GM21737 (cell line): ENCODE results near the gene AUP1.

Source experiments
- ATAC-seq: cut with Tn5 transposase; IDR thresholded peaks from one replicate; pipeline ENCODE4 v1.9.1; 2021; ENCODE audit warnings: mild to moderate bottlenecking, moderate library complexity; ENCODE audit not compliant: unreplicated experiment

Gene AUP1

DNA sequence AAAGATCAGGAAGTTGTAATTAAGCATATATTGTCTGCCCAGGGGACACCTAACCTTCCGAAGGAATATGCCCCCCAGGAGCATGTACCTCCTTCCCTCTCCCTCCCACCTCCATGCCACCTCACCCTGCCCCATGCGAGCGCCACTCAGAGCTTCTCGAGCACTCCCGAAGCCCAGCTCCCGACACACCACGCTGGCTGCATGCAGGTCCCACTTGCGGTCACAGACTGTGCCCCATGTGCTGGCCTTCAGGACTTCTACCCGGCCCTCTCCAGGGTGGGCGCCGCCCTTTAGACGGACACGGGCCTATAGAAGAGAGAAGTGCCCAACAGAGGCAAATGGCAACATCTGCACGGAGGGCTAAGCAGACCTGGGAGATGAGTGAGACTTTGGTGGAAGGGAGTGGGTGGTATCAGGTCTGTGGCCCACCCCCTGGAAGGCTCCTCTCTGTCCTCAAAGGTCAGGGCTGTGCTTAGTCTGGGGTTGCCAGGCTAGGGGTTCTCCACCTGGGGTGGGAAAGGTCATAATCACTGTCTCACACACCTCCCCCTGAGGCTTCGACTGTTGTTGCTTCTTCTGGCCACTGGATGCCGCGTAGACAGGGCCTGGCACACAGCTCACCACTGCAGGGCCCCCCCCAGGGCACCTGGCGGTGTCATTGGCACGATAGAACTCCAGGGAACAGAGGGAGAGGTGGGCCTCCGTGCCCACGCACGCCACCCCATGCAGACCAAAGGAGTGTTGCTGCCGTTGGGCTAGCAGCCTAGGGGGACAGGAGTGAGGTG, 6.9 kb upstream of the AUP1 start:
- ATAC-seq: no peak

DNA sequence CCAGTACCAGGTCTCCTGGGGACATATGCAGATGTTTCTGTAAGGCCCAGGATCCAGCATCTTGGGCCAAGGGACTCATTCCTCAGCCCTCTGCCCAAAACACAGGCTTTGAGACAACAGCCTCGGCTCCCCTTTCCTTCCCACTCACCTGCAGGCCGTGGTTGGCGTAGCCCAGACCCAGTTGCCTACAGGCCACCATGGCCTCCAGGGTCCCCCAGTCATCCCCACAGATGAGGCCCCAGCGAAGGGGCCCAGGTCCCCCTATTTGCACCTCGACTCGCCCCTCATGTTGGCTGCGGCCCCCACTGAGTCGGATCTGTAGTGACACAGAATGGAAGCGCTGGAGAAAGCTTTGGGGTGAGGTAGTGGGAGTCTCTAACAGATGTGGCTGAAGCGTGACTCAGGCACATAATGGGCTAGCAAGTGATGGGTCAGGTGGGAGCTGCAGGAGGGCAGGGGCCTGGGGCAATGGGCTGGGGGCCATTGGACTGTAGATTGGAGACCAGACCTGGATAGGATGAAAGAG, 6.0 kb upstream of the AUP1 start:
- no peak for ATAC-seq

DNA sequence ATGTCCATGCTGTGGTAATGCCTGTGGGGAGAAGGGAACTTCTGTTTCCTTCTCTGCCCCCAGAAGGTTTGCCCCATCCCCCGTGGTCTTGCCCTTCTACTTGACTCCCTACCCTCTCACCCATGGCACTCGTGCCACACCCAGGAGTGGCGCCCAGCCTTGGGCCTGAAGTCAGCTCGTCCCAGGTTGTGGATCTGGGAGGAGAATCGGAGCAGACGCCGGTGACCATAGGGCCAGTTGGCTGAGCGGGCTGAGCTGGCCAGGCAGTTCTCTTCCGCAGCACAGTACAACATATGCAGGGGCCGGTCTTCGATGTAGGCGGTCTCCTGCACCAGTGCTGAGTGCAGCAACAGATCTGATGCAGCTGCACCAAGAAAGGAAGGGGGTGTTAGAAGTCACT, 4.9 kb upstream of the AUP1 start:
- no peak for ATAC-seq

DNA sequence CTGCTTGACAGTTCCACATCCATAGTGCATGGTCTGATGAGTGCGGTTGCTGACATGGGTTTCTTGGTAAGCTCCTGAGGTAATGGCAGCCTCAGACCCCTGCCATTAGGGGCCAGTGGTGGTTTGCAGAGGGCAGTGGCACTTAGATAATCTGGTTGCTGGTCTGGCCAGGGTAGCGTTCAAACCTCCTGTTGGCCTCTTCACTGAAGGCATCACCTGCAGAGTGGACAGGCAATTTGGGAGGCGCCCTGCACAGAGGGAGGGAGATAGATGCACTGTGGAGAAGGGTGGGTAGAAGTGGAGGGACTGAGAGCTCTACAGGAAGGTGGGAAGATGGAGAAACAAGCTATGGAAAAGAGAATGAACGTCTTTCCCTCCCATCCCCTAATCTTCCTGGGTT, 4.0 kb upstream of the AUP1 start:
- no peak for ATAC-seq

DNA sequence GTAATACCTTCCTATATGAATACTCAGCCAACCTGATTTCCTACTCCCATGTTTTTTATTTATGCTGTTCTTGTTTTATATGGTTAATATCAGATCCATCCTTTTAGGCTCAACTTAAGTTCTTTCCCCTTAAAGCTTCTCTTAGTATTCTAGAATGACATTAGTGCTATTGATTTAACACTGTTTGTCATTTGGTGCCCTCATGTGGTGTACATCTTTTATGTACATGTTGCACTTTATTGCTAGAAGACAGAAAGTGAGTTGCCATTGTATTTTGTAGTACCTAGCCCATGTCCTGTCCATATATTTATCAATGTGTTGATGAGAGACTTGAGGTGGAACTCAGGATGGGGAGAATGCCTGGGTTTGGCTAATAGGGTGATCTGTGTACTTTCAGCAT, 2.7 kb upstream of the AUP1 start:
- no peak for ATAC-seq

DNA sequence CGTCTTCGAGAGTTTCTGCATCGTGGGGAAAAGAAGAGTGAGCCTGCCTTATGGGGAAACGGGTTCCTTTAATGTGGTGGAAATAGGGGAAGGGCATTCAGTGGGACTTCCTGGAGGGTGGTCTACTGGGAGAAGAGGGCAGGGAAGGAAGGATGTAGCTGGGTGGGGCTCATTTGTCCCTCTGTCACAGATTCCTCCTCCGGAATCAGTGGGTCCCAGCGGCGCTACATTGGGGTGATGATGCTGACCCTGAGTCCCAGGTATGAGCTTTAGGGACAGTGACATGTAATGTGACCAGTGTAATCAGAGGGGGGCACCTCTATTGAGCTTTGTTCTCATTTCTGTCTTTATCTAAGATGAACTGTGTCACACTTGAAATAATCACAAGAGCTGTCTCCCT, 2.2 kb upstream of the AUP1 start:
- no peak for ATAC-seq

DNA sequence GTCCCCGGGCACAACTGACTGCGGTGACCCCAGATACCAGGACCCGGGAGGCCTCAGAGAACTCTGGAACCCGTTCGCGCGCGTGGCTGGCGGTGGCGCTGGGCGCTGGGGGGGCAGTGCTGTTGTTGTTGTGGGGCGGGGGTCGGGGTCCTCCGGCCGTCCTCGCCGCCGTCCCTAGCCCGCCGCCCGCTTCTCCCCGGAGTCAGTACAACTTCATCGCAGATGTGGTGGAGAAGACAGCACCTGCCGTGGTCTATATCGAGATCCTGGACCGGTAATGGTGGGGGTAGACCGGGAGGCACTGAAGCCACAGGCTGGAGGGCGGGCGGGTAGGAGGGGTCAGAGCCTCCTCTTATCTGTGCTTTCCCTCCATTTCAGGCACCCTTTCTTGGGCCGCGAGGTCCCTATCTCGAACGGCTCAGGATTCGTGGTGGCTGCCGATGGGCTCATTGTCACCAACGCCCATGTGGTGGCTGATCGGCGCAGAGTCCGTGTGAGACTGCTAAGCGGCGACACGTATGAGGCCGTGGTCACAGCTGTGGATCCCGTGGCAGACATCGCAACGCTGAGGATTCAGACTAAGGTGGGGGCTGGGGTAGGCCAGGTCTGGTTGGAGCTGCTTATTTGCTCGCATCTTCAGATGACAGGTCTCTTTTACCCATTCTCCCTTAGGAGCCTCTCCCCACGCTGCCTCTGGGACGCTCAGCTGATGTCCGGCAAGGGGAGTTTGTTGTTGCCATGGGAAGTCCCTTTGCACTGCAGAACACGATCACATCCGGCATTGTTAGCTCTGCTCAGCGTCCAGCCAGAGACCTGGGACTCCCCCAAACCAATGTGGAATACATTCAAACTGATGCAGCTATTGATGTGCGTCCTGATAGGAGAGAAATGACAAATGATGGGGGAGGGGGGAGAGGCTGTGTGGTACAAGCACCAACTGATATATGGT, 1.0 kb upstream of the AUP1 start:
- peak; percentile 33 for ATAC-seq

DNA sequence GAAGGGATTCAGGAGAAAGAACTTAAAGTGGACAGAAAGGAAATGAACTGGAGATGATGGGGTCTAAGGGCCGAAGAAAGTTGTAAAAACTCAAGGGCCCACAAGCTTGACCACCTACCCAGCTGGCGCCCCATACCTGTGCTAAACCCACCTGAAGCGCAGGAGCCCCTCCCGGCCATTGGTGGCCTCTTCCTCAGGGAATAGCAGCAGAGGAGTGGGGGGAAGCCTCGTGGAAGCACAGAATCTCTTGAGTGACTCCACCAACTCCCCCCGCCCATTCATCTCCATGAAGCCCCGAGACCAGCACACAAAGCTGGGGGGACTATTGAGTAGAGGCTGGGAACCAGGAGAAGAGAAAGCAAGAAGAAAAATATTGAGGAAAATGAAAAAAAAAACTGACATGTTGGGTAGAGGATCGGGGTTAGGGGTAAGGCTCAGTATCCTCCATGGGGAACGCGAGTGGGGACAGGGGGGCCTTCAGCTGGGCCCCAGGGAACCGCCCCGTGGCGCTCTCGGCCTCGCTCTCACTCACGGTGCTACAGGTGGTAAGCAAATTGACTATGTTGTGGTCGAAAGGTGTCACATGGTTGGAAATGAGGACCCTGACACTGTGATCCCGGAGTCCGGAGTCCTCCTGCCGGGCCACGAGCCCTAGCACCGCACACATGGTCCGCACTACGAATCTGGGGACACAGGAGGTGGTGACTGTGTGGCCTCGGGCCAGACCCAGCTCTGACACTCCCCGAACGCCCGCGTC, 728 bp downstream of the AUP1 start:
- peak; percentile 5 for ATAC-seq

DNA sequence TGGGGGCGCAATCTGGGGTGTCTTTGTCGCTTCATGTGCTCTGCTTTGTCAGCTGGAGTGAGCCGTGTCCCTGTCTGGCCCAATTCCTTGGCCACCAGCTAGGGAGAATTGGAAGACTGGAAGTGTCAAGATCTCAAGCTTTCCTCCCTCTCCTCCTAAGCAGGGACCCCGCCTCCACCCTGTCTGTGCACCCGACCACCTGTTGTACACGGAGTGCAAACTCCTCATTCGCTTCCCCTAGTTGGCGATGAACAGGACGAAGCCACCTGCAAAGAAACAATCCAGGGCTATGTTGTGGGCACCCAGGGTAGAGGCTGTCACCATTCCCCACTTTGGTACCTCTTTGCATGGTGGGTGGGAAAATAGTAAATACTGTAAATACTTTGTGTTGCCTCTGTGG, 1.8 kb downstream of the AUP1 start:
- no peak for ATAC-seq

DNA sequence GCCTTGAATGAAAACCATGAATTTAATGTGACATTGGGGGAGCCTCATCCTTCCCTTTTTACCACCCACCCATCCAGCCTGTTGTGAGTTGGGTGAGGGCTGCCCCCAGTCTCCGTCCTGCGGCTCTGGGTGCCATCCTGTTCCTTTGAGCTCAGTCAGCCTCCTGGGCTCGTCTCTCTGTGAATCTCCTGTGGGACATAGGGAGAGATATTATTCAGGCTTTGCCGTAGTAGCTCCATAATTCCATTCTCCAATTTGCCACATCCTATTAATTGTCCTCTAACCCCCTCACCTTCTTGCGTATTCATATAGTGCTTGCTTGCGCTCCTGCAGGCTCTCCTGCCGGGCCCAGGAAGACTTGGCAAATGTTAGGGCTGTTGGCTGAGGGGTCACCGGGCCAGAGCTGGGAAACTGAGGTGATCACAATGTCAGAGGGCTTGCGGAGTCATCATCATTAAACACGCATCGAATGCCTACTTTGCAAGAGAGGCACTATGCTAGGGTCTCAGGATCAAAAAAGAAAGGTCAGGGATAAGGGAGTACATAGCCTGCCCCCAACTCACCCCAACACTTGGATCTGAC, 2.8 kb downstream of the AUP1 start:
- no peak for ATAC-seq

DNA sequence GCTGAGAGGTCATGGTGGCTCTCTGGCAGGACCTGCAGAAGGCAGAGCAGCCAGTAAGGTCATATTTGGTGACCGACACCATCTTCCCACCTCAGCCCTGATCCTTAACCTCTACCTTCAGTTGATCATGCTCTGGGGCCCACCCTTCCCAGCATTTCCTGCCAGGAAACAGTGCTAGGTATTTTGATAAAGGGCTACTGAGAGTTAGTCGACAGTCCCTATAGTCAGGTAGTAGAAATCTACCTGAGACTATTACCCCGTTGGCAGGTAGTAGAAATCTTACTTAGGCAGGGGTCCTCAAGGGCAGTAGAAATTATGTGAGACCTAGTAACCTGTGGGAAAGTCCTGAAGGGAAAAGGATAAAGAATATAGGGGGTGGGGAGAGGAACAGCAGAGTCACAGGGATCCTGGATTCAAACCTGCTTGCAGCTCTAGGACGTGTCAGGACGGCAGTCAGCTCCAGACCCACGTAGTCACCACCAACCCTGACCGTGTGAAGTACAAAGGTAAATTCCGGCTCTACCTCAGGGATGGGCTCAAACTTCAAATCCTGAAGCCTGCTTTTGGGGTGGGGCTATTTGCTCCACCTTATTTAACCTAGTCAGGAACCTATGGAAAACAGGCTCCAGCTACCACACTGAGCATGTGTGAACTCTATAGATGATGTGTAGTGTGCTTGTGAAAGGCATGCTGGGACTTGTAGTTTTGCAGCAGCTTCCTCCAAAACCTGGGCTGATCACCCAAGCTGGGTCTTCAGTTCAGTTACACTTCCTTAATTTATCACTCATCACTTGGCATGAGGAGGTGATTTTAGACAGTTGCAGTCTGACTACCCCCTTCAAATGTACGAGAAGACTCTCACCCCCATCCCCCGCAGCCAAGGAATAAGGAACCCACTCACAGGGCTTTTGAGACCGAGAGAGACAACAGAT, 3.5 kb downstream of the AUP1 start, which contains the start of gene DQX1:
Gene DQX1 (minus strand): TSS at position 515 of the 932 bp plus-strand sequence. CDS start 502 bp downstream, at position 13.
- no peak for ATAC-seq

DNA sequence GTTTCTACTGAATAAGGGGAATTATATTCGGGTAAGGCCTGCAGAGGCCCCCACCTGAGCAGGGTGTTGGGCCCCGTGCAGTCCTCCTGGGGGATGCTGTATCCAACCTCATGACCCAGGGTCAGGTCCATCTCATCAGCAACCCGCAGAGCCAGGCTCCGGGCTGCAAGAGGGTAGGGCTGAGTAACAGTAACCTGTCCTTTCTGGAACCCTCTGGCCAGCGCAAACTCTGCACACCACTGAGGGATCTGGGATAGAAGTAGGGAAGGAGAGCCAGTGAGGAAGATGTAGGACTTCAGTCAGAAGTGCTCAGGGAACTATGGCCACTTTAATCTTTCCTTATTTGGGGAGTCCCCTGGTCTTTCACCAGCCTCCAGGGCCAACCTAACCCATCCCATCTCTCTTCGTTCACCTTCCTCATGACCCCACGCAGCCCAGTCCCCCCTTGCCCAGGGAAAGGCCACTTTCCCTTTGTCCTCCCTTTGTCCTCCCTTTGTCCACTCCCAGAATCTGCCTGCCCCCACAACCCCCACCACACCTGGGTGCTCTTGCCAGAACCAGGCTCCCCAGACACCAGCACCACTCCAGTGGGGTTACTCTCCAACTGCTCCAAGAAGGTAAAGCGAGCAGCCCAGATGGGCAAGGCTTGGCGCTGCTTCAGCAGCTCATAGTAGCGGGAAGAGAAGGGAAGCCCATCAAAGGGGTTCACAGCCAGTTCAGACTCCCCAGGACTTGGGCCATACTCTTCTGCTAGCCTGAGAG, 4.4 kb downstream of the AUP1 start:
- no peak for ATAC-seq

DNA sequence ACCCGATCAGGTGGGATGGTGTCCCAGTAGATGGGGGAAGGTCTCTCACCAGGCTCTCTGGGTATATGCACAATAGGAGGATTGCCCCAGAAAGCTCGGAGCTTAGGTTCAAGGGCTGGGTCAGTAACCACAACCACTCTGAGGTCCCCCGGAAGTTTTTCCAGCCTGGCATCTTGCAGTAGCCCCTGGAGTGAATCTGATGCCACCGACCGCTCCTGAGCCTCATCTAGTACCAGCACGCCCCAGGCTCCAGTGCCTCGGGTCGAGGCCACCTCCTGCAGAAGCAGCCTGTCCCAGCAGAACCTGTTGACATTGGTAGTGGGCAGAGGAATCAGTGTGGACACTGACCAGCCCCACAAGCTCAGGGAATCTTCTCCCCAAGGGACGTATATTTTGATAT, 5.5 kb downstream of the AUP1 start:
- no peak for ATAC-seq

DNA sequence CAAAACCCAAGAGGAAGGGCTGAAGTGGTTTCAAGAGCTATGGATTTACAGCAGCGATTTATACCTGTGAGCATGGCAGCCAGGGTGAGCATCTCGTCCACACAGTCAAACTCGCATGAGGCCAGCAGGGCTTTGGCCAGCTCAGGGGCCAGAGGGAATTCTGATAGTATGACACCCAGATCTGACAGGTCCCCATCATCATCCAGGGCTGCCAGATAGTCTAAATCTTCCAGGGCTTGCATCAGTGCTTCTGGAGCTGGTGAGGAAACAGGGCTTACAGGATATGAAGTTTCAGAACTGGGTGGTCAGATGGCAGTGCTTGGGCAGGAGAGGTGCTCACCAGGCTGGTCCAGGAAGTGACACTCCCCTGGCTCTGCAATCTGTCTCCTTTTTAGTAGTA, 7.0 kb downstream of the AUP1 start:
- no peak for ATAC-seq

DNA sequence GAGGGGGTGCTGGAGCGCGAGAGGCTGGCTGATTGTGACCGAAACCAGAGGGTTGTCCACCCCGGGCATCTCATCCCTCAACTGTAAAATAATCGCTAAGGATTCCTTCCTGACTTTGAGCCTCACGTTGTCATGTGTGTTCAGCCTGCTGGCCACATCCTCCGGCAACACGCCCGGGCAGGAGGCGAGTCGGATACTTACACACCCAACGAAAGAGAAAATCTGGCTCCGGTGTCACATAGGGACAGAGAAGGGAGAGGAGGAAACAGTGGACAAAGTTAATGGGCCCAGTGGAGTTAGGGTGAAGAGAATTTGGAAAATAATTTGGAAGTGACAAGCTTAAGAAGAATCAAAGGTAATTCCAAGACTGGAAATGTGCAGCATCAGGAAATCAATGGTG, 12.9 kb downstream of the AUP1 start:
- no peak for ATAC-seq

DNA sequence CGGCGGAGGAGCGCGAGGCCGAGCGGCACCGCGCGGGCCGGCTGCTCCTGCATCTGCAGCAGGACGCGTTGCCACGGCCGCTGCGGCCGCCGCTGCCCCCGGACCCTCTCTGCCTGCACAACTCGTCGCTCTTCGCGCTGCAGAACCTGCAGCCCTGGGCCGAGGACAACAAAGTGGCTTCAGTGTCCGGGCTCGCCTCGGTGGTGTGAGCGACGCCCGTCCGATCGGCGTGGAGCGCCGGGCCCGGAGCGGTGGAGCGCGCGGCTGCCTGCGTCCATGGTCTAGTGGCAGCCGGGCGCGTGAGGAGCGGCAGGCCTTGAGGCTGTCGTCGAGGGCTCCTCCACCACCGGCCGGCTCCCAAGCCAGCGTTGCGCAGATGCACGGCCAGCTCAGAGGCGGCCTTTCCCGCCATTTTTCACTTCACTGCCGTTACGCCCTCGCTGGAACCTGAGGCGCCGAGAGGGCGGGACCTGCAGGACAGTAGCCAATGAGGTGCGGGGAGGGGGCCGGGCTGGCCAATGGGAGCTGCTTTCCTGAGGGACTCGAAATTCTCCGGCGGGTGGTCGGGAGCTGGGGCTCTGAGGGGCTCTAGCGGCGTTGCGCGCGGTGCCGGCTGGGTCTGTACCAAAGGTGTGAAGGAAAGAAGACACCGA, 13.4 kb downstream of the AUP1 start:
- ATAC-seq: peak; percentile 54

DNA sequence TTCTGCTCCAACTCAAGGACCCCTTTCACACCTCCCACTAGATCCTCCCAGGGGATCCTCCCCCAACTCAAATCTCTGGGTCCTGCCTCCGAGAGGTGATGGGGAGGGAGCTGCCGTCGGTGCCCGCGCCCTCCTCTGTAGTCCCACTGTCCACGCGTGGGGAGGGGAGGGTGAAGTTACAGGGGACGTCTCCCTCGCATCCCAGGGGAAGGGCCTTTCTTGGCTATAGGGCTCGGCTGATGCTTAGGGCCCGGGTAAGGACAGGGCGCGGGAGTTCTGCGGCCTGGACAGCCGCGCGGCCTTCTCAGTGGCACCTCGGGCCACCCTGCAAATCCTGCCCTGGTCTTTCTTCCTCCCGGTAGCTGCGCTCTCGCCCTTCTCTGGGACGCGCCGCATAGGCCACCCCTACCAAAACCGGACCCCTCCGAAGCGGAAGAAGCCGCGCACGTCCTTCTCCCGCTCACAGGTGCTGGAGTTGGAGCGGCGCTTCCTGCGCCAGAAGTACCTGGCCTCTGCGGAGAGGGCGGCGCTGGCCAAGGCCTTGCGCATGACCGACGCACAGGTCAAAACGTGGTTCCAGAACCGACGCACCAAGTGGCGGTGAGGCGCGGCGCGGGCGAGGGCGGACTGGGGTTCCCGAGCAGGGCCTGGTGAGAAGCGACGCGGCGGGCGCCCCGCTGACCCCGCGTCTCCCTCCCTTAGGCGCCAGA, 14.1 kb downstream of the AUP1 start:
- ATAC-seq: no peak
